T-cell (primary cell): Measurements from ENCODE around the gene CACNA1A. TPM values are rescaled to one million over a fixed set of nuclear protein-coding genes. Genes with fewer than 3 reads are reported as not detected.

Experiments used
- ATAC-seq, 4 experiments: fragments of 200-7000 bp in 3 of 4; fragments of 150-1000 bp in 1 of 4; cut with Tn5 transposase; replicated peaks in 1 of 4; 1 replicate in 3 of 4; 2 replicates in 1 of 4; pipeline ENCODE4 v1.10.0; 2021; ENCODE audit warnings: moderate library complexity in 3 of 4, mild to moderate bottlenecking in 2 of 4, moderate number of reproducible peaks in 1 of 4
- CTCF ChIA-PET, 2 donors: fragments of 300-600 bp; sonication (Branson Sonifier 250); formaldehyde crosslinking; loops; one replicate each; lab custom pipeline; 2022; ENCODE audit warnings: antibody characterized with exemption in 2 of 2; lab: Charles Lee
- POLR2A ChIA-PET, 2 donors: fragments of 300-600 bp; sonication (Branson Sonifier 250); formaldehyde crosslinking; loops; one replicate each; lab custom pipeline; 2022; ENCODE audit warnings: antibody characterized with exemption in 2 of 2; lab: Charles Lee
- DNase-seq, 35 experiments: peaks; one replicate each; pipeline versions ENCODE4 v3.0.0 to v3.0.0-alpha.2; 2013 to 2023
- H3K27ac ChIP-seq: one replicate; pipeline ENCODE4 v1.5.1; 2013; ENCODE audit warnings: low read length
- H3K27me3 ChIP-seq, 2 experiments: replicated peaks in 1 of 2; 1 replicate in 1 of 2; 2 replicates in 1 of 2; pipeline versions ENCODE4 v1.6.1 to v1.7.0; 2013; ENCODE audit warnings: low read length in 1 of 2, mixed read lengths in 1 of 2; ENCODE audit not compliant: control insufficient read depth in 2 of 2, insufficient read depth in 2 of 2; ENCODE audit errors: extremely low read depth in 1 of 2
- H3K36me3 ChIP-seq, 2 donors: 1 replicate in 1 of 2; 2 replicates in 1 of 2; pipeline versions ENCODE4 v1.6.1 to v1.7.0; 2013; ENCODE audit warnings: low read length in 1 of 2; ENCODE audit not compliant: control insufficient read depth in 2 of 2, insufficient read depth in 1 of 2; ENCODE audit errors: extremely low read depth in 1 of 2
- H3K4me1 ChIP-seq, 2 experiments: 1 replicate in 1 of 2; 2 replicates in 1 of 2; pipeline versions ENCODE4 v1.6.1 to v1.7.0; 2013; ENCODE audit warnings: low read length in 2 of 2, mixed read lengths in 1 of 2; ENCODE audit not compliant: insufficient read depth in 2 of 2, control insufficient read depth in 1 of 2; ENCODE audit errors: extremely low read depth in 1 of 2
- H3K4me3 ChIP-seq, 2 donors: 1 replicate in 1 of 2; 2 replicates in 1 of 2; pipeline versions ENCODE4 v1.5.1 to v1.7.0; 2013; ENCODE audit warnings: mild to moderate bottlenecking in 2 of 2, low read length in 1 of 2, moderate library complexity in 1 of 2; ENCODE audit not compliant: control insufficient read depth in 1 of 2; ENCODE audit errors: extremely low read depth in 1 of 2
- H3K9me3 ChIP-seq: 2 replicates; pipeline ENCODE4 v1.7.0; 2013
- H3K27ac Mint-ChIP-seq, 2 donors: one replicate each; pipeline ENCODE4 v1.8.0; 2020 to 2021; ENCODE audit warnings: mild to moderate bottlenecking in 2 of 2, mixed read lengths in 2 of 2
- H3K27me3 Mint-ChIP-seq, 2 donors: one replicate each; pipeline ENCODE4 v1.8.0; 2021 to 2022; ENCODE audit warnings: mixed read lengths in 2 of 2
- H3K36me3 Mint-ChIP-seq: one replicate; pipeline ENCODE4 v1.8.0; 2021; ENCODE audit warnings: mixed read lengths
- H3K4me1 Mint-ChIP-seq, 3 donors: one replicate each; pipeline ENCODE4 v1.8.0; 2020 to 2022; ENCODE audit warnings: mixed read lengths in 3 of 3, mild to moderate bottlenecking in 1 of 3
- H3K4me3 Mint-ChIP-seq, 3 donors: one replicate each; pipeline ENCODE4 v1.8.0; 2020 to 2022; ENCODE audit warnings: mild to moderate bottlenecking in 3 of 3, mixed read lengths in 3 of 3, moderate library complexity in 3 of 3
- H3K9me3 Mint-ChIP-seq, 3 donors: one replicate each; pipeline ENCODE4 v1.8.0; 2020 to 2022; ENCODE audit warnings: mixed read lengths in 3 of 3
- WGBS: methylation state at CpG from one replicate; pipeline ENCODE4 v1.1.5; 2013; ENCODE audit warnings: missing lambda C conversion rate; ENCODE audit not compliant: insufficient coverage; 5-methylcytosine and 5-hydroxymethylcytosine counted together
- total RNA-seq, 35 experiments: library from RNA in 6 of 35; stranded (reverse) in 6 of 35; fragments of 120-200 nt in 1 of 35; gene quantifications; one replicate each; pipeline versions ENCODE4 v1.2.1 to v1.2.4 and lab custom pipeline; 2013 to 2026

The CACNA1A gene
- total RNA-seq, 5 donors from 2014 or later (not counting 1 experiment from before 2014, with no cell fraction given): 0.33 to 0.89 (median 0.51) TPM

GRCh38 chr19:13337181-13337580 is 169.1 kb downstream of the CACNA1A start:
- Mint-ChIP-seq H3K9me3 (peaks cover 0 to 4% (median 2%) of the 10 kb centered on the region in 3 donors), H3K27ac (no peak overlapping the region), H3K27me3 (peaks cover 37 to 42% of the 10 kb centered on the region in 2 donors), H3K36me3 (no peaks in the 10 kb centered on the region), H3K4me1 (no peaks in the 10 kb centered on the region), H3K4me3 (no peak overlapping the region)
- no peak for DNase-seq
- H3K4me1 ChIP-seq: no peaks in the 10 kb centered on the region
- H3K9me3 ChIP-seq: no peaks in the 10 kb centered on the region
- H3K27ac ChIP-seq: no peak overlapping the region
- H3K27me3 ChIP-seq: peaks cover 0 to 16% of the 10 kb centered on the region in 2 experiments
- H3K36me3 ChIP-seq: no peaks in the 10 kb centered on the region
- ATAC-seq: no peak
- no CpG with 5 or more reads among the region's 3 CpGs for WGBS
- CTCF ChIA-PET: no interaction called here
- POLR2A ChIA-PET: no interaction called here
- H3K4me3 ChIP-seq: no peak overlapping the region

- DNase-seq (no peak), ATAC-seq (no peak)
- H3K4me3 ChIP-seq: no peak overlapping the region
- Mint-ChIP-seq H3K9me3 (peaks cover 0 to 4% (median 0%) of the 10 kb centered on the region in 3 donors), H3K4me1 (no peaks in the 10 kb centered on the region), H3K4me3 (no peak overlapping the region), H3K36me3 (no peaks in the 10 kb centered on the region), H3K27me3 (peaks cover 35 to 46% of the 10 kb centered on the region in 2 donors), H3K27ac (no peak overlapping the region)
- no peak overlapping the region for H3K27ac ChIP-seq
- H3K27me3 ChIP-seq: peaks cover 0 to 15% of the 10 kb centered on the region in 2 experiments
- no CpG with 5 or more reads among the region's 7 CpGs for WGBS
- ChIA-PET CTCF (interaction anchor here in 1 of 2 donors (0.6 kb wide), 1 partner anchor 1298 kb away, joined by 4 read pairs; no protein-coding TSS in a partner anchor), POLR2A (no interaction called here)
- H3K4me1 ChIP-seq: no peaks in the 10 kb centered on the region
- H3K36me3 ChIP-seq: no peaks in the 10 kb centered on the region
- H3K9me3 ChIP-seq: no peaks in the 10 kb centered on the region
Measured at GRCh38 chr19:13334801-13335481, 171.3 kb downstream of the CACNA1A start.

GRCh38 chr19:13330285-13330684 is 176.0 kb downstream of the CACNA1A start:
- 93% methylated on average over 4 of the region's 6 CpGs for WGBS
- H3K36me3 Mint-ChIP-seq: no peaks in the 10 kb centered on the region
- CTCF ChIA-PET: no interaction called here

GRCh38 chr19:13329766-13330165 is 176.5 kb downstream of the CACNA1A start:
- H3K4me1 Mint-ChIP-seq: no peaks in the 10 kb centered on the region

More at GRCh38 chr19:13330285-13330684, 176.0 kb downstream of the CACNA1A start:
- Mint-ChIP-seq H3K4me3 (no peak overlapping the region), H3K9me3 (peaks cover 0 to 4% (median 0%) of the 10 kb centered on the region in 3 donors), H3K4me1 (no peaks in the 10 kb centered on the region), H3K27me3 (peaks cover 30 to 35% of the 10 kb centered on the region in 2 donors), H3K27ac (no peak overlapping the region)
- Histone ChIP-seq H3K36me3 (no peaks in the 10 kb centered on the region), H3K4me3 (no peak overlapping the region), H3K27ac (no peak overlapping the region), H3K9me3 (no peaks in the 10 kb centered on the region), H3K4me1 (no peaks in the 10 kb centered on the region), H3K27me3 (peaks cover 0 to 21% of the 10 kb centered on the region in 2 experiments)
- DNase-seq (no peak), ATAC-seq (no peak)
- POLR2A ChIA-PET: no interaction called here

GRCh38 chr19:13328241-13328640 is 178.0 kb downstream of the CACNA1A start:
- ChIA-PET POLR2A (no interaction called here), CTCF (no interaction called here)
- no peaks in the 10 kb centered on the region for H3K4me1 ChIP-seq
- no peaks in the 10 kb centered on the region for H3K9me3 ChIP-seq
- H3K27me3 ChIP-seq: peaks cover 0 to 22% of the 10 kb centered on the region in 2 experiments
- no peak for ATAC-seq
- Mint-ChIP-seq H3K27ac (no peak overlapping the region), H3K27me3 (peaks cover 27 to 40% of the 10 kb centered on the region in 2 donors), H3K4me1 (no peaks in the 10 kb centered on the region), H3K9me3 (peaks cover 6 to 9% (median 7%) of the 10 kb centered on the region in 3 donors), H3K36me3 (no peaks in the 10 kb centered on the region), H3K4me3 (no peak overlapping the region)
- H3K4me3 ChIP-seq: no peak overlapping the region
- no peak for DNase-seq
- no peak overlapping the region for H3K27ac ChIP-seq
- 90% methylated on average over 3 of the region's 6 CpGs for WGBS
- H3K36me3 ChIP-seq: no peaks in the 10 kb centered on the region

More at GRCh38 chr19:13329766-13330165, 176.5 kb downstream of the CACNA1A start:
- DNase-seq (no peak), ATAC-seq (no peak)
- Histone ChIP-seq H3K4me3 (no peak overlapping the region), H3K9me3 (no peaks in the 10 kb centered on the region), H3K4me1 (no peaks in the 10 kb centered on the region), H3K36me3 (no peaks in the 10 kb centered on the region), H3K27ac (no peak overlapping the region), H3K27me3 (peaks cover 0 to 21% of the 10 kb centered on the region in 2 experiments)
- Mint-ChIP-seq H3K27ac (no peak overlapping the region), H3K27me3 (peaks cover 26 to 39% of the 10 kb centered on the region in 2 donors), H3K9me3 (peaks cover 0 to 4% (median 0%) of the 10 kb centered on the region in 3 donors), H3K4me3 (no peak overlapping the region), H3K36me3 (no peaks in the 10 kb centered on the region)
- ChIA-PET POLR2A (no interaction called here), CTCF (no interaction called here)
- 56% methylated on average over 3 of the region's 6 CpGs for WGBS

- no peak for ATAC-seq
- H3K9me3 Mint-ChIP-seq: peaks cover 5 to 20% (median 13%) of the 10 kb centered on the region in 3 donors
- no peak overlapping the region for H3K4me3 Mint-ChIP-seq
- H3K4me1 Mint-ChIP-seq: no peaks in the 10 kb centered on the region
- H3K27me3 Mint-ChIP-seq: peaks cover 29 to 44% of the 10 kb centered on the region in 2 donors
- no peaks in the 10 kb centered on the region for H3K36me3 Mint-ChIP-seq
- Histone ChIP-seq H3K9me3 (no peaks in the 10 kb centered on the region), H3K4me1 (no peaks in the 10 kb centered on the region), H3K27me3 (peaks cover 0 to 23% of the 10 kb centered on the region in 2 experiments), H3K27ac (no peak overlapping the region), H3K36me3 (no peaks in the 10 kb centered on the region), H3K4me3 (no peak overlapping the region)
- ChIA-PET CTCF (no interaction called here), POLR2A (no interaction called here)
- WGBS: 50% methylated on average over 2 of the region's 4 CpGs
- H3K27ac Mint-ChIP-seq: no peak overlapping the region
- DNase-seq: no peak
Measured at GRCh38 chr19:13319526-13319925, 186.8 kb downstream of the CACNA1A start.
